SK-N-SH (cell line): Measurements from ENCODE around the gene PCDHGC4. TPM values are rescaled to one million over a fixed set of nuclear protein-coding genes. Genes with fewer than 3 reads are reported as not detected.

Source experiments
- CTCF ChIA-PET: fragments of 300-600, 350-600 bp; formaldehyde crosslinking; extraction: SDS; loops from one replicate; lab custom pipeline; 2021; lab: Yijun Ruan, JAX
- POLR2A ChIA-PET: fragments of 350-600 bp; sonication (Branson Sonifier 250); formaldehyde crosslinking; extraction: SDS; loops from one replicate; lab custom pipeline; 2020; ENCODE audit warnings: antibody characterized with exemption, inconsistent platforms; lab: Yijun Ruan, JAX
- DNase-seq: peaks from one replicate; pipeline ENCODE4 v3.0.0; 2012
- H2AFZ ChIP-seq: fragments of 200-600 bp; sonication (generic); 2 replicates; pipeline ENCODE4 v1.8.1; 2016; ENCODE audit warnings: antibody characterized with exemption, mild to moderate bottlenecking, low read depth
- H3F3A ChIP-seq: fragments of 200-600 bp; sonication (generic); replicated peaks from 2 replicates; pipeline ENCODE3; 2016; ENCODE audit warnings: antibody characterized with exemption, mild to moderate bottlenecking; ENCODE audit not compliant: insufficient read depth
- H3K27ac ChIP-seq, 2 experiments: fragments of 200-500 bp in 1 of 2; fragments of 200-600 bp in 1 of 2; sonication (Bioruptor generic) in 1 of 2; sonication (generic), shearing (Covaris generic) in 1 of 2; 2 replicates each; pipeline versions ENCODE4 v1.5.1 to v1.6.1; 2014 to 2016; ENCODE audit warnings: low read depth in 2 of 2, inconsistent platforms in 1 of 2, low read length in 1 of 2, mild to moderate bottlenecking in 1 of 2, mixed read lengths in 1 of 2
- H3K27me3 ChIP-seq: fragments of 200-600 bp; sonication (generic), shearing (Covaris generic); 2 replicates; pipeline ENCODE4 v1.6.1; 2016; ENCODE audit warnings: mixed run types; ENCODE audit not compliant: insufficient read depth
- H3K36me3 ChIP-seq, 2 experiments: fragments of 200-500 bp in 1 of 2; fragments of 200-600 bp in 1 of 2; sonication (Bioruptor generic) in 1 of 2; sonication (generic) in 1 of 2; replicated peaks in 1 of 2; 2 replicates each; pipeline versions ENCODE3 to v1.5.1; 2014 to 2016; ENCODE audit warnings: low read length in 1 of 2, mild to moderate bottlenecking in 1 of 2; ENCODE audit not compliant: insufficient read depth in 2 of 2, control insufficient read depth in 1 of 2
- H3K4me1 ChIP-seq, 2 experiments: fragments of 200-500 bp in 1 of 2; fragments of 200-600 bp in 1 of 2; sonication (Bioruptor generic) in 1 of 2; sonication (generic), shearing (Covaris generic) in 1 of 2; 2 replicates each; pipeline versions ENCODE4 v1.5.1 to v1.6.1; 2014 to 2016; ENCODE audit warnings: low read depth in 1 of 2, low read length in 1 of 2, mixed run types in 1 of 2; ENCODE audit not compliant: insufficient read depth in 2 of 2, control insufficient read depth in 1 of 2
- H3K4me2 ChIP-seq: fragments of 200-600 bp; sonication (generic), shearing (Covaris generic); 2 replicates; pipeline ENCODE4 v1.6.1; 2017; ENCODE audit warnings: mixed run types
- H3K4me3 ChIP-seq, 2 experiments: fragments of 200-500 bp in 1 of 2; fragments of 200-600 bp in 1 of 2; sonication (Bioruptor generic) in 1 of 2; sonication (generic), shearing (Covaris generic) in 1 of 2; 2 replicates each; pipeline versions ENCODE4 v1.5.1 to v1.8.1; 2014 to 2016; ENCODE audit warnings: low read depth in 2 of 2, inconsistent platforms in 1 of 2, low read length in 1 of 2, mild to moderate bottlenecking in 1 of 2, mixed read lengths in 1 of 2, moderate library complexity in 1 of 2
- H3K79me2 ChIP-seq: fragments of 200-600 bp; sonication (generic); 2 replicates; pipeline ENCODE4 v1.8.1; 2017; ENCODE audit warnings: mild to moderate bottlenecking; ENCODE audit not compliant: insufficient read depth
- H3K9ac ChIP-seq: fragments of 200-600 bp; sonication (generic); 2 replicates; pipeline ENCODE4 v1.6.1; 2017; ENCODE audit warnings: mixed run types
- H3K9me2 ChIP-seq: fragments of 200-600 bp; sonication (generic); 2 replicates; pipeline ENCODE4 v1.6.1; 2017; ENCODE audit warnings: mixed run types
- H3K9me3 ChIP-seq: fragments of 200-600 bp; sonication (generic); 2 replicates; pipeline ENCODE4 v1.6.1; 2017; ENCODE audit warnings: mixed run types, mild to moderate bottlenecking, moderate library complexity
- H4K20me1 ChIP-seq: fragments of 200-600 bp; sonication (generic); 2 replicates; pipeline ENCODE4 v1.6.1; 2017; ENCODE audit warnings: mild to moderate bottlenecking, mixed run types; ENCODE audit not compliant: insufficient read depth
- CTCF ChIP-seq: fragments of 200-600 bp; sonication (generic); IDR thresholded peaks from 2 replicates; pipeline ENCODE4 v1.6.1; 2017; ENCODE audit warnings: antibody characterized with exemption, mild to moderate bottlenecking, moderate library complexity
- FOXJ3 ChIP-seq: sonication (generic); formaldehyde crosslinking; IDR thresholded peaks from 2 replicates; pipeline ENCODE4 v1.5.1; 2020; ENCODE audit warnings: mild to moderate bottlenecking, missing genetic modification reagents
- GABPA ChIP-seq: IDR thresholded peaks from 2 replicates; pipeline ENCODE4 v1.4.0; 2012; ENCODE audit warnings: low read depth, mild to moderate bottlenecking
- MAX ChIP-seq: IDR thresholded peaks from 2 replicates; pipeline ENCODE4 v1.4.0; 2012; ENCODE audit warnings: low read depth
- MEF2A ChIP-seq: IDR thresholded peaks from 2 replicates; pipeline ENCODE4 v1.4.0; 2012; ENCODE audit warnings: low read depth, borderline replicate concordance
- NFIC ChIP-seq: IDR thresholded peaks from 2 replicates; pipeline ENCODE4 v1.4.0; 2012; ENCODE audit warnings: borderline replicate concordance
- NRF1 ChIP-seq: IDR thresholded peaks from 2 replicates; pipeline ENCODE4 v1.6.1; 2012; ENCODE audit warnings: low read depth, mild to moderate bottlenecking, low read length
- PBX3 ChIP-seq: IDR thresholded peaks from 2 replicates; pipeline ENCODE4; 2012
- POLR2AphosphoS5 ChIP-seq: IDR thresholded peaks from 2 replicates; pipeline ENCODE4 v1.6.1; 2012; ENCODE audit warnings: low read depth, low read length
- RCOR1 ChIP-seq: fragments of 150-350 bp; IDR thresholded peaks from 2 replicates; pipeline ENCODE4 v1.6.1; 2017; ENCODE audit warnings: antibody characterized with exemption, low read length
- REST ChIP-seq: IDR thresholded peaks from 2 replicates; pipeline ENCODE4 v1.6.1; 2012; ENCODE audit warnings: mild to moderate bottlenecking, low read depth, low read length, moderate library complexity
- RXRA ChIP-seq: IDR thresholded peaks from 2 replicates; pipeline ENCODE4 v1.4.0; 2012; ENCODE audit warnings: low read depth, mild to moderate bottlenecking, borderline replicate concordance
- SMC3 ChIP-seq: IDR thresholded peaks from 2 replicates; pipeline ENCODE4 v1.6.1; 2012; ENCODE audit warnings: low read depth, low read length, improper control_type of control experiment
- TEAD4 ChIP-seq: IDR thresholded peaks from 2 replicates; pipeline ENCODE4 v1.4.0; 2012; ENCODE audit warnings: mild to moderate bottlenecking, borderline replicate concordance; ENCODE audit not compliant: insufficient read depth
- YY1 ChIP-seq: IDR thresholded peaks from 2 replicates; pipeline ENCODE4 v1.4.0; 2012; ENCODE audit warnings: low read depth, mild to moderate bottlenecking
- ZBTB33 ChIP-seq: IDR thresholded peaks from 2 replicates; pipeline ENCODE4 v1.4.0; 2012; ENCODE audit warnings: low read depth, borderline replicate concordance
- WGBS: methylation state at CpG from one replicate; pipeline ENCODE4 v1.1.6; 2017; ENCODE audit warnings: low lambda C conversion rate; 5-methylcytosine and 5-hydroxymethylcytosine counted together
- polyA plus RNA-seq, 3 experiments: library from polyadenylated mRNA; depleted of rRNA; stranded (reverse); fragments of >200 nt; gene quantifications; 2 replicates each; pipeline ENCODE4 v1.2.3, GENCODE V29; 2012

The PCDHGC4 gene
- polyA plus RNA-seq, 1 of the 3 experiments (the other 2 are of a cell fraction) = 0.53 TPM

- H3K4me3 ChIP-seq = no peak overlapping the region
- H3K9ac ChIP-seq = no peak overlapping the region
- 98% methylated on average over 10 of the region's 10 CpGs for WGBS
- H3K27ac ChIP-seq = peak overlapping the region in 1 of 2 experiments; percentile 75; a peak in 1 of 4 replicates
- peaks cover 28% of the 10 kb centered on the region; the same call in 1 of the 2 replicates for H4K20me1 ChIP-seq
- no peak for DNase-seq
- TF ChIP-seq NRF1 (no peak), RCOR1 (no peak), TEAD4 (no peak), PBX3 (no peak), ZBTB33 (no peak), REST (no peak), YY1 (no peak), RXRA (no peak), GABPA (no peak), NFIC (no peak), SMC3 (no peak), POLR2AphosphoS5 (no peak), CTCF (no peak), FOXJ3 (CRISPR knock-in tag) (no peak), MAX (no peak), MEF2A (no peak)
- no peak overlapping the region for H3K4me2 ChIP-seq
- H2AFZ ChIP-seq = no peak overlapping the region
- H3K27me3 ChIP-seq = no peaks in the 10 kb centered on the region
- H3K4me1 ChIP-seq = peaks cover 29 to 36% of the 10 kb centered on the region in 2 experiments; a peak in 3 of 4 replicates
- POLR2A ChIA-PET = no interaction called here
- CTCF ChIA-PET = interaction anchor here (1.5 kb wide), 1 partner anchor 34 kb away, joined by 4 read pairs; no protein-coding TSS in a partner anchor
- peaks cover 9% of the 10 kb centered on the region for H3F3A ChIP-seq
- no peaks in the 10 kb centered on the region for H3K9me2 ChIP-seq
- H3K36me3 ChIP-seq = peaks cover 16 to 61% of the 10 kb centered on the region in 2 experiments
- H3K9me3 ChIP-seq = no peaks in the 10 kb centered on the region
- H3K79me2 ChIP-seq = peaks cover 80% of the 10 kb centered on the region
Measured at GRCh38 chr5:141490271-141490670, 5.4 kb downstream of the PCDHGC4 start.
